ENCODE results near the gene EI24.

- TF ChIP-seq CTCF (IDR thresholded peaks at IDR 0.05): no peak
- TF ChIP-seq CEBPB (IDR thresholded peaks at IDR 0.05): no peak
- TF ChIP-seq RNF2 (IDR thresholded peaks at IDR 0.05; ENCODE audit: borderline replicate concordance, low read depth): no peak
- TF ChIP-seq REST (IDR thresholded peaks at IDR 0.05): no peak
- no peak for TF ChIP-seq BHLHE40 (IDR thresholded peaks at IDR 0.05; ENCODE audit: low read depth, low read length)
- TF ChIP-seq JUN (IDR thresholded peaks at IDR 0.05): no peak
These were observed 18.5 kb upstream of the EI24 start for GRCh38 chr11:125550780-125551179.
